Muscle of leg (tissue), 16 donors: ENCODE data around the gene CREB3L1. TPM values are rescaled to one million over a fixed set of nuclear protein-coding genes. Genes with fewer than 3 reads are reported as not detected.

Source experiments
- DNase-seq: peaks from one replicate; pipeline ENCODE4 v3.0.0; 2013
- H3K27ac ChIP-seq: one replicate; pipeline ENCODE4 v1.5.1; 2013; ENCODE audit warnings: mild to moderate bottlenecking, low read length, control low read depth
- H3K27me3 ChIP-seq: one replicate; pipeline ENCODE4 v1.6.1; 2013; ENCODE audit warnings: low read length; ENCODE audit not compliant: control insufficient read depth, insufficient read depth
- H3K36me3 ChIP-seq: one replicate; pipeline ENCODE4 v1.6.1; 2013; ENCODE audit warnings: low read length; ENCODE audit not compliant: control insufficient read depth, insufficient read depth
- H3K4me1 ChIP-seq: one replicate; pipeline ENCODE4 v1.6.1; 2013; ENCODE audit warnings: low read length; ENCODE audit not compliant: control insufficient read depth, insufficient read depth
- H3K4me3 ChIP-seq: one replicate; pipeline ENCODE4 v1.5.1; 2013; ENCODE audit warnings: low read length, control low read depth
- H3K9me3 ChIP-seq: replicated peaks from 2 replicates; pipeline ENCODE4 v1.6.1; 2013; ENCODE audit warnings: low read depth, low read length; ENCODE audit not compliant: control insufficient read depth
- WGBS: methylation state at CpG from one replicate; pipeline ENCODE4 v1.1.5; 2013; ENCODE audit warnings: missing lambda C conversion rate; ENCODE audit not compliant: insufficient coverage; 5-methylcytosine and 5-hydroxymethylcytosine counted together
- long read RNA-seq, 11 donors: transcript quantifications; one replicate each; lab custom pipeline, GENCODE V29; 2026
- polyA plus RNA-seq, 8 donors: library from polyadenylated mRNA; unstranded; fragments of 120-200 nt; gene quantifications; one replicate each; pipeline versions ENCODE4 v1.2.1 to v1.2.3, GENCODE V29; 2013; ENCODE audit warnings: inconsistent platforms in 1 of 8, low replicate concordance in 1 of 8; ENCODE audit not compliant: insufficient read length in 8 of 8, insufficient read depth in 1 of 8
- total RNA-seq: library from RNA; stranded (reverse); fragments of 120-200 nt; gene quantifications from one replicate; pipeline ENCODE4 v1.2.4, GENCODE V29; 2013

Gene CREB3L1, protein sequence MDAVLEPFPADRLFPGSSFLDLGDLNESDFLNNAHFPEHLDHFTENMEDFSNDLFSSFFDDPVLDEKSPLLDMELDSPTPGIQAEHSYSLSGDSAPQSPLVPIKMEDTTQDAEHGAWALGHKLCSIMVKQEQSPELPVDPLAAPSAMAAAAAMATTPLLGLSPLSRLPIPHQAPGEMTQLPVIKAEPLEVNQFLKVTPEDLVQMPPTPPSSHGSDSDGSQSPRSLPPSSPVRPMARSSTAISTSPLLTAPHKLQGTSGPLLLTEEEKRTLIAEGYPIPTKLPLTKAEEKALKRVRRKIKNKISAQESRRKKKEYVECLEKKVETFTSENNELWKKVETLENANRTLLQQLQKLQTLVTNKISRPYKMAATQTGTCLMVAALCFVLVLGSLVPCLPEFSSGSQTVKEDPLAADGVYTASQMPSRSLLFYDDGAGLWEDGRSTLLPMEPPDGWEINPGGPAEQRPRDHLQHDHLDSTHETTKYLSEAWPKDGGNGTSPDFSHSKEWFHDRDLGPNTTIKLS
- total RNA-seq, result 14.2 TPM
- polyA plus RNA-seq, result 10 to 100 TPM; 33.1 to 70.7 (median 47.2) TPM
- long read RNA-seq, donor 1, transcript CREB3L1-206 (12 exons, 2,687 nt), result major isoform, 7 of 16 reads
- long read RNA-seq, donor 1, partial matches to known transcripts, result 8 of 16 reads
- long read RNA-seq, donor 1, other reads (novel, unspliced or antisense), result 0 of 16 reads
- long read RNA-seq, donor 2, partial matches to known transcripts, result 5 of 5 reads
- long read RNA-seq, donor 2, other reads (novel, unspliced or antisense), result 0 of 5 reads
- long read RNA-seq, donor 3, transcript CREB3L1-206 (12 exons, 2,687 nt), result major isoform, 11 of 11 reads
- long read RNA-seq, donor 3, partial matches to known transcripts, result 0 of 11 reads
- long read RNA-seq, donor 3, other reads (novel, unspliced or antisense), result 0 of 11 reads
- long read RNA-seq, donor 4, partial matches to known transcripts, result 14 of 18 reads
- long read RNA-seq, donor 4, other reads (novel, unspliced or antisense), result 0 of 18 reads
- long read RNA-seq, donor 5, transcript CREB3L1-206 (12 exons, 2,687 nt), result major isoform, 15 of 49 reads
- long read RNA-seq, donor 5, partial matches to known transcripts, result 31 of 49 reads
- long read RNA-seq, donor 5, other reads (novel, unspliced or antisense), result 0 of 49 reads
- long read RNA-seq, donor 6, transcript CREB3L1-206 (12 exons, 2,687 nt), result major isoform, 10 of 10 reads
- long read RNA-seq, donor 6, partial matches to known transcripts, result 0 of 10 reads
- long read RNA-seq, donor 6, other reads (novel, unspliced or antisense), result 0 of 10 reads
- long read RNA-seq, donor 7, transcript CREB3L1-206 (12 exons, 2,687 nt), result major isoform, 8 of 9 reads
- long read RNA-seq, donor 7, partial matches to known transcripts, result 0 of 9 reads
- long read RNA-seq, donor 7, other reads (novel, unspliced or antisense), result 0 of 9 reads
- long read RNA-seq, donor 8, partial matches to known transcripts, result 30 of 33 reads
- long read RNA-seq, donor 8, other reads (novel, unspliced or antisense), result 0 of 33 reads
- long read RNA-seq, donor 9, partial matches to known transcripts, result 27 of 28 reads
- long read RNA-seq, donor 9, other reads (novel, unspliced or antisense), result 0 of 28 reads
- long read RNA-seq, donor 10, transcript CREB3L1-206 (12 exons, 2,687 nt), result major isoform, 9 of 51 reads
- long read RNA-seq, donor 10, partial matches to known transcripts, result 40 of 51 reads
- long read RNA-seq, donor 10, other reads (novel, unspliced or antisense), result 0 of 51 reads
- long read RNA-seq, donor 11, transcript CREB3L1-206 (12 exons, 2,687 nt), result major isoform, 11 of 50 reads
- long read RNA-seq, donor 11, partial matches to known transcripts, result 37 of 50 reads
- long read RNA-seq, donor 11, other reads (novel, unspliced or antisense), result 0 of 50 reads

DNA sequence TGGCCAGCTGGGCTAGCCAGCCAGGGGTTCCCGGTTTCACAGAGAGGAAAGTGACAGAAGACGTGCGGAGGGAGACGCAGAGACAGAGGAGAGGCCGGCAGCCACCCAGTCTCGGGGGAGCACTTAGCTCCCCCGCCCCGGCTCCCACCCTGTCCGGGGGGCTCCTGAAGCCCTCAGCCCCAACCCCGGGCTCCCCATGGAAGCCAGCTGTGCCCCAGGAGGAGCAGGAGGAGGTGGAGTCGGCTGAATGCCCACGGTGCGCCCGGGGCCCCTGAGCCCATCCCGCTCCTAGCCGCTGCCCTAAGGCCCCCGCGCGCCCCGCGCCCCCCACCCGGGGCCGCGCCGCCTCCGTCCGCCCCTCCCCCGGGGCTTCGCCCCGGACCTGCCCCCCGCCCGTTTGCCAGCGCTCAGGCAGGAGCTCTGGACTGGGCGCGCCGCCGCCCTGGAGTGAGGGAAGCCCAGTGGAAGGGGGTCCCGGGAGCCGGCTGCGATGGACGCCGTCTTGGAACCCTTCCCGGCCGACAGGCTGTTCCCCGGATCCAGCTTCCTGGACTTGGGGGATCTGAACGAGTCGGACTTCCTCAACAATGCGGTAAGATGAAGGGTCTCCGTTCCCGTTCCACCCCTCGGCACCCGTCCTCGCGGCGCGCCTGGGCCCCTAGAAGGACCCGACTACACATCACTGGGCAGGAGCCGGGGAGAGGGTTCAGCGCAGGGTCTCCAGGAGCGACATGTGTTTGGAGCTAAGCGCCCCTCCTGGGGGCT, at the start of gene CREB3L1:
Gene CREB3L1 (plus strand): TSS at position 41 of the 765 bp plus-strand sequence. CDS start 450 bp downstream, at position 491.
- H3K9me3 ChIP-seq, result no peaks in the 10 kb centered on the region
- 0% methylated on average over 53 of the region's 61 CpGs for WGBS
- peak within 1 kb of the TSS; percentile 76 for H3K4me3 ChIP-seq
- H3K36me3 ChIP-seq, result no peaks in the 10 kb centered on the region
- H3K4me1 ChIP-seq, result peaks cover 63% of the 10 kb centered on the region
- peak; percentile 63 for DNase-seq
- peaks cover 31% of the 10 kb centered on the region for H3K27me3 ChIP-seq
- H3K27ac ChIP-seq, result peak within 1 kb of the TSS; percentile 83

GRCh38 chr11:46229230-46229629, 48.2 kb upstream of the CREB3L1 start:
- Histone ChIP-seq H3K27me3 (peaks cover 8% of the 10 kb centered on the region), H3K4me3 (no peak overlapping the region), H3K36me3 (no peaks in the 10 kb centered on the region), H3K4me1 (peaks cover 3% of the 10 kb centered on the region), H3K27ac (no peak overlapping the region), H3K9me3 (peaks cover 3% of the 10 kb centered on the region)
- WGBS, result 94% methylated on average over 5 of the region's 13 CpGs
- no peak for DNase-seq

GRCh38 chr11:46234311-46234710, 43.2 kb upstream of the CREB3L1 start:
- H3K4me1 ChIP-seq, result peaks cover 26% of the 10 kb centered on the region
- peaks cover 29% of the 10 kb centered on the region for H3K27me3 ChIP-seq
- peaks cover 5% of the 10 kb centered on the region for H3K9me3 ChIP-seq
- no peak overlapping the region for H3K27ac ChIP-seq
- 17% methylated on average over 8 of the region's 12 CpGs for whole genome bisulfite sequencing
- no peaks in the 10 kb centered on the region for H3K36me3 ChIP-seq
- DNase-seq, result no peak
- no peak overlapping the region for H3K4me3 ChIP-seq

DNA sequence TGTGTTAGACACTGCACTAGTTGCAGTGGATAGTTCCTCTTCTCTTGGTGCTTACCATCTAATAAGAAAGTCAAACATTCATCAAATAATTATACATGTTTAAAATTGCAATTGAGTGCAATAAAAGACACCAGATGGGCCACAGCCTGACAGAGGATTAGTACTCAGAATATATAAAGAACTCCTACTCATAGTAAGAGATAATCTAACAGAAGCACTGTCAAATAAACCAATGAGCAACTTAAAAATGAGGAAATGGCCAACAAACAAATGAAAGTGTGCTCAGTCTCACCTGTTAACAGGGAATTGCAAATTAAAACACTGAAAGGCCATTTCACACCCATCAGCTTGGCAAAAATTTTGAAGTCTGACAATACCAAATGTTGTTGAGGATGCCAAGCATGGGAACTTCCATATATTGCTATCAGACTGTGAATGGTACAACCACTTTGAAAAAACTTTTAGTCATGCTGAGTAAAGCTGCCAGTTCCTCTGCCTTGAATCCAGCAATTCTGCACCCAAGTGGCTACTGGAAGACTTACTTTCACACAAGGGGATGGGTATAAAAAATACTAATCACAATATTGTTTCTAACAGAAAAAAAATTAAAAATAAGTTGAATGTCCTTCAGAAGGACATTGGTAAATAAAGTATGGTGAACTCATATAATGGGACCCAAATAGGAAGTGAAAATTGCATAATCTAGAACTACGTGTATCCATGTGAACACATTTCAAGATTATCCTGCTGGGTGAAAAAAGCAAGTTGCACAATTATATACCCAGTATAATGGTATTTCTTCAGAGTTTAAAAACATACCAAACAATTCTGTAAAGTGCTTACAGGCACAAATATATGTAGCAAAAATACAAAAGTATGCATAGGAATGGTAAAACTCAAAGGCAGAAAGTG, 41.4 kb upstream of the CREB3L1 start:
- Histone ChIP-seq H3K36me3 (no peaks in the 10 kb centered on the region), H3K27me3 (peaks cover 29% of the 10 kb centered on the region), H3K4me1 (peaks cover 33% of the 10 kb centered on the region), H3K4me3 (no peak overlapping the region), H3K9me3 (peaks cover 5% of the 10 kb centered on the region), H3K27ac (no peak overlapping the region)
- no CpG with 5 or more reads among the region's 1 CpG for WGBS
- no peak for DNase-seq

DNA sequence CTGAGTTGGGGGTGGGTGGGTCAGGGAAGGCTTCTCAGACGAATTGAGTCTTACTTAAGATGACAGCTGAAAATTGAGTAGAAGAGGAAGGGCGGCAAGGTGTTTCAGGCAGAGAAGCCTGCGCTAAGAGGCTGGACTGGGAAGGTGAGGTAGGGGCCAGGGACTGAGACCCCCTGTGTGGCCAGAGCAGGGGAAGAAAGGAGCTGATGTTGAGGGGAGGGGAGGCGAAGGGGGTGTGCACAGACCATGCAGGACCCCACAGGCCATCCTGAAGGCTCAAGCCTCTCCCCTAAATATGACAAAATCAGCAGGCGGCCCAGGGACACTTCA, 40.6 kb upstream of the CREB3L1 start:
- Histone ChIP-seq H3K27ac (no peak overlapping the region), H3K4me1 (peaks cover 35% of the 10 kb centered on the region), H3K27me3 (peaks cover 29% of the 10 kb centered on the region), H3K4me3 (no peak overlapping the region), H3K36me3 (no peaks in the 10 kb centered on the region), H3K9me3 (peaks cover 5% of the 10 kb centered on the region)
- no peak for DNase-seq
- WGBS, result 79% methylated on average over 3 of the region's 5 CpGs

DNA sequence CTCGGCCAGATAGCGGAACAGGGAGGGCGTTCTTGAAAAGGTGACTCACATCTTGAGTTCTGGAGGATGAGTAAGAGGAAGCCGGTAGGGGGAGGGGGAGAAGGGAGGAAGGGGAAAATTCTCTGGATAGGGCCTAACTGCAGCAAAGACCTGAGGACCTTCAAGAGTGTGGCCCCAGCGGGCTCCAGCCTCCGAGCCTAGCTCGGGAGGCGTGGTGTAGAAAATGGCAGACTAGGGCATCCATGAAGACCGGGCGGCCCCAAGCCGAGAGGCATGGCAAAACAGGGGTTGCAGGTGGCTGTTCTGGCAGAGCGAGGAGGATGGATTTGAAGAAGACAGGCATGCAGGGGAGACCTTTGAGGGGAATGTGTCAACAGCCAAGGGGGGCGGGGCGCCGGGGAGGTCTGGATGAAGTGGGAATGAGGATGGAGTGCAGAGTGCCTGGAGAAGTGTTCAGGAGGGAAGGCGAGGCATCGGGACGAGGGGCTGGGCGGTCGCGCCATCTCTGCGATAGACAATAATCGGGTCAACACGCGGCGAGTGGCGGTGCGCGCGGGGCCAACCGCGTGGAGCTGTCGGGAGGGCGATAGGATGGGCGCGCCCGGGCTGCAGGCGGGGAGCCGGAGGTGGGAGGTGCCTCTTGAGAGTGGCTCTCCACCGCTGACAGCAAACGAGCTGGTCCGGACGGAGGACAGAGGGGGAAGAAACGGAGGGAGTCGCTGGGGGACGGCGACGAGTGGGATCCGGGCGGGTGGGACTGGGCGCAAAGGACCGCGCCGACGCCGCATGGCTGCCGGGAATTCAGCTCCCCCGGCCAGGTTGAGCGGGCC, 40.0 kb upstream of the CREB3L1 start:
- peak; percentile 69 for DNase-seq
- no peaks in the 10 kb centered on the region for H3K36me3 ChIP-seq
- H3K9me3 ChIP-seq, result peaks cover 5% of the 10 kb centered on the region
- WGBS, result 6% methylated on average over 56 of the region's 59 CpGs
- peak overlapping the region; percentile 65 for H3K27ac ChIP-seq
- peak overlapping the region; percentile 39 for H3K4me3 ChIP-seq
- H3K4me1 ChIP-seq, result peaks cover 37% of the 10 kb centered on the region
- peaks cover 29% of the 10 kb centered on the region for H3K27me3 ChIP-seq

DNA sequence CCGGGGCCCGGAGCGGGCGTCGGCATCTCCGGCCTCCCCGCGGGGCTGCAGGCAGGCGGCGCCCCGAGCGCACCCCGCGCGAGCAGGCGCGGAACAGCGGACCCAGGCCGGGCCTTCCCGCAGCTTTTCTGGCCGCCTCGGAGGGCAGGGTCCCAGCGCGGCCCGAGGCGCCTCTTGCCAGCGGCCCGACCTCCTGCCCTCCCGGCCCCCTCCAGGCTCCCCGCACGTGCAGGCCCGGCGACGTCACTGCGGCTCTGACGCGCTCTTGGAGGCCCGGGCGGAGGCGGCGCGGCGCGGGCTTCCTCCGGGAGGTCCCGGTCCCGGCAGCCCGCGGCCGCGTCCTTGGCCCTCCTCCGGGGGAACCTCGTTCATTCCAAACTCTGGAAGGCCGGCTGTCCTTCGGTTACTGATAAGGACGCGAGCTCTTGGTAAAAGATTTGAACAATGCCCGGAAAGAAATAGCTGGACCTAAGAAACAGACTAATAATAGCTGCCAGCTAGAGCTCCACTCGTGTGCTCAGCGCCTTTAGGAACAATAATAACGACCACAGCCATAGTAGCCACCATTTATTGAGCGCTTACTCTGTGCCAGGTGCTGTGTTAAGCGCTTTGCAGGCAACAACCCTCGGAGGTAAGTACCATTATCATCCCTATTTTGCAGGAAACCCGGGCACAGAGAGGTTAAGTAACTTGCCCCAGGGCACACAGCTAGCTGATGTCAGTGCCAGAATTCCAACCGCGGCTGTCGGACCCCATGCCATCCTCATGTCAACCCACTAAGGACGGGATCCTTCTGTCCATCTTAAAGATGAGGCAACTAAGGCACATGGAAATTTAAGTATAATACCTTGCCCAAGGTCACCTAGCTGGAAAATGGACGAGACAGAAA, 39.1 kb upstream of the CREB3L1 start:
- DNase-seq, result peak; percentile 85
- H3K4me1 ChIP-seq, result peaks cover 44% of the 10 kb centered on the region
- H3K27ac ChIP-seq, result peak overlapping the region; percentile 89
- peak overlapping the region; percentile 39 for H3K4me3 ChIP-seq
- WGBS, result under 1% methylated on average over 69 of the region's 70 CpGs
- H3K36me3 ChIP-seq, result no peaks in the 10 kb centered on the region
- peaks cover 27% of the 10 kb centered on the region for H3K27me3 ChIP-seq
- H3K9me3 ChIP-seq, result peaks cover 2% of the 10 kb centered on the region
